ENCODE data around the gene COX6B2. TPM values are rescaled to one million over a fixed set of nuclear protein-coding genes. Genes with fewer than 3 reads are reported as not detected.

The COX6B2 gene
- total RNA-seq, 1 donor from 2014 or later = not detected

GRCh38 chr19:55345818-55346724, 8.4 kb downstream of the COX6B2 start:
- Mint-ChIP-seq H3K4me1 (peaks cover 33% of the 10 kb centered on the region), H3K27ac (no peak overlapping the region), H3K4me3 (no peak overlapping the region), H3K36me3 (peaks cover 8% of the 10 kb centered on the region), H3K27me3 (ENCODE audit: insufficient read depth, low read depth) (peaks cover 5% of the 10 kb centered on the region), H3K9me3 (no peaks in the 10 kb centered on the region)
- no peak overlapping the region for H3K9ac ChIP-seq
- DNase-seq (ENCODE audit: low spot score) = no peak
- H3K79me2 ChIP-seq (ENCODE audit: low read depth) = peaks cover 13% of the 10 kb centered on the region
- H3F3A ChIP-seq (ENCODE audit: low read depth) = peaks cover 28% of the 10 kb centered on the region
- H4K20me1 ChIP-seq (ENCODE audit: low read depth) = peaks cover 63% of the 10 kb centered on the region
- H2AFZ ChIP-seq (replicated peaks) = no peak overlapping the region
- no peaks in the 10 kb centered on the region for H3K36me3 ChIP-seq
- TF ChIP-seq CTCF (IDR thresholded peaks at IDR 0.05) = no peak
- TF ChIP-seq EZH2phosphoT487 (IDR thresholded peaks at IDR 0.05) = no peak
- TF ChIP-seq EZH2 (IDR thresholded peaks at IDR 0.05) = no peak
- H3K9me3 ChIP-seq (ENCODE audit: low read depth) = no peaks in the 10 kb centered on the region
- peaks cover 29% of the 10 kb centered on the region for H3K4me1 ChIP-seq
- no peak overlapping the region for H3K27ac ChIP-seq
- H3K4me2 ChIP-seq = no peak overlapping the region
- peaks cover under 1% of the 10 kb centered on the region for H3K27me3 ChIP-seq
- no peak overlapping the region for H3K4me3 ChIP-seq

- Histone ChIP-seq H4K20me1 (ENCODE audit: low read depth) (peaks cover 63% of the 10 kb centered on the region), H2AFZ (replicated peaks) (no peak overlapping the region), H3K4me1 (peaks cover 29% of the 10 kb centered on the region), H3K36me3 (no peaks in the 10 kb centered on the region), H3K9ac (no peak overlapping the region), H3K27me3 (no peaks in the 10 kb centered on the region), H3K79me2 (ENCODE audit: low read depth) (peaks cover 22% of the 10 kb centered on the region), H3K4me3 (no peak overlapping the region), H3K4me2 (no peak overlapping the region), H3K9me3 (ENCODE audit: low read depth) (no peaks in the 10 kb centered on the region), H3K27ac (no peak overlapping the region), H3F3A (ENCODE audit: low read depth) (peaks cover 29% of the 10 kb centered on the region)
- no peak for TF ChIP-seq CTCF (IDR thresholded peaks at IDR 0.05)
- TF ChIP-seq EZH2phosphoT487 (IDR thresholded peaks at IDR 0.05) = no peak
- TF ChIP-seq EZH2 (IDR thresholded peaks at IDR 0.05) = no peak
- Mint-ChIP-seq H3K4me3 (peak overlapping the region; percentile 27), H3K27me3 (ENCODE audit: insufficient read depth, low read depth) (peaks cover 2% of the 10 kb centered on the region), H3K27ac (no peak overlapping the region), H3K9me3 (no peaks in the 10 kb centered on the region), H3K4me1 (peaks cover 33% of the 10 kb centered on the region), H3K36me3 (peaks cover 8% of the 10 kb centered on the region)
- no peak for DNase-seq (ENCODE audit: low spot score)
These were observed 9.3 kb downstream of the COX6B2 start for GRCh38 chr19:55345101-55345817.

- no peak overlapping the region for H3K9ac ChIP-seq
- no peak overlapping the region for H3K27ac Mint-ChIP-seq
- H3K79me2 ChIP-seq (ENCODE audit: low read depth) = peaks cover 26% of the 10 kb centered on the region
- H3F3A ChIP-seq (ENCODE audit: low read depth) = peaks cover 26% of the 10 kb centered on the region
- no peak overlapping the region for H3K4me2 ChIP-seq
- H3K27ac ChIP-seq = no peak overlapping the region
- no peaks in the 10 kb centered on the region for H3K9me3 ChIP-seq (ENCODE audit: low read depth)
- H3K27me3 ChIP-seq = no peaks in the 10 kb centered on the region
- H4K20me1 ChIP-seq (ENCODE audit: low read depth) = peaks cover 63% of the 10 kb centered on the region
- peaks cover 33% of the 10 kb centered on the region for H3K4me1 Mint-ChIP-seq
- H3K4me1 ChIP-seq = peaks cover 28% of the 10 kb centered on the region
- H3K4me3 Mint-ChIP-seq = peak overlapping the region; percentile 13
- H3K4me3 ChIP-seq = no peak overlapping the region
- DNase-seq (ENCODE audit: low spot score) = no peak
- TF ChIP-seq CTCF (IDR thresholded peaks at IDR 0.05) (no peak), EZH2 (IDR thresholded peaks at IDR 0.05) (no peak), EZH2phosphoT487 (IDR thresholded peaks at IDR 0.05) (no peak)
- no peaks in the 10 kb centered on the region for H3K9me3 Mint-ChIP-seq
- no peaks in the 10 kb centered on the region for H3K36me3 ChIP-seq
- peaks cover 4% of the 10 kb centered on the region for H3K27me3 Mint-ChIP-seq (ENCODE audit: insufficient read depth, low read depth)
- H2AFZ ChIP-seq (replicated peaks) = no peak overlapping the region
- peaks cover 8% of the 10 kb centered on the region for H3K36me3 Mint-ChIP-seq
These were observed 10.1 kb downstream of the COX6B2 start for GRCh38 chr19:55344444-55344843.
